ENCODE data around the gene ZFP57.

DNA sequence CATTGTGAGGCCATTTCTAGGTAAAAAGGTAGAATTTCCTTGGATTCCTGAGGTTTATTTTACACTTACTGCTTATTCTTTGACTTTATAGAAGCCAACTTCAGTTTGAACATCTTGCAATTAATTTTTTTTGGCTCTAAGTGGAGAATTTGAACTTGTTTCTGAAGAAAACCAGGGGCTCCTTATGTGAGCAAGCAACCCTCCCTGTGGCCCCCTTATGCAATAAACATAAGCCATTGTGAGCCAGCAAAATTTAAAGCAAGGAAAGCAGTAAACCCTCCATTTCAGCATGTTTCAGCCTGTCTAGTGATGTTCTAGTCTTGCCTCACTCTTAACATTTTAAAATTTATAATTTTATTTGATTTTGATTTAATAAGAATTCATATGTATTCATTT lies 47.9 kb upstream of the ZFP57 start:
- TF ChIP-seq, protein P1, sequence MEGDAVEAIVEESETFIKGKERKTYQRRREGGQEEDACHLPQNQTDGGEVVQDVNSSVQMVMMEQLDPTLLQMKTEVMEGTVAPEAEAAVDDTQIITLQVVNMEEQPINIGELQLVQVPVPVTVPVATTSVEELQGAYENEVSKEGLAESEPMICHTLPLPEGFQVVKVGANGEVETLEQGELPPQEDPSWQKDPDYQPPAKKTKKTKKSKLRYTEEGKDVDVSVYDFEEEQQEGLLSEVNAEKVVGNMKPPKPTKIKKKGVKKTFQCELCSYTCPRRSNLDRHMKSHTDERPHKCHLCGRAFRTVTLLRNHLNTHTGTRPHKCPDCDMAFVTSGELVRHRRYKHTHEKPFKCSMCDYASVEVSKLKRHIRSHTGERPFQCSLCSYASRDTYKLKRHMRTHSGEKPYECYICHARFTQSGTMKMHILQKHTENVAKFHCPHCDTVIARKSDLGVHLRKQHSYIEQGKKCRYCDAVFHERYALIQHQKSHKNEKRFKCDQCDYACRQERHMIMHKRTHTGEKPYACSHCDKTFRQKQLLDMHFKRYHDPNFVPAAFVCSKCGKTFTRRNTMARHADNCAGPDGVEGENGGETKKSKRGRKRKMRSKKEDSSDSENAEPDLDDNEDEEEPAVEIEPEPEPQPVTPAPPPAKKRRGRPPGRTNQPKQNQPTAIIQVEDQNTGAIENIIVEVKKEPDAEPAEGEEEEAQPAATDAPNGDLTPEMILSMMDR (IDR thresholded peaks at IDR 0.05), result no peak
- TF ChIP-seq POLR2AphosphoS5 (IDR thresholded peaks at IDR 0.05) (no peak), POLR2A (IDR thresholded peaks at IDR 0.05) (no peak), EP300 (IDR thresholded peaks at IDR 0.05) (no peak)

Measured in suprapubic skin (tissue), 4 donors.